Mesothelial cell of epicardium (in vitro differentiated cells): ENCODE results near the gene AIFM2. TPM values are rescaled to one million over a fixed set of nuclear protein-coding genes. Genes with fewer than 3 reads are reported as not detected.

Experiments used
- DNase-seq, 2 experiments: peaks; one replicate each; pipeline ENCODE4 v3.0.0; 2021; ENCODE audit warnings: low spot score in 2 of 2; ENCODE audit not compliant: unreplicated experiment in 2 of 2
- H3K27ac Mint-ChIP-seq: 2 replicates; pipeline ENCODE4 v1.8.0; 2021; ENCODE audit warnings: mixed read lengths
- H3K27me3 Mint-ChIP-seq: 2 replicates; pipeline ENCODE4 v1.8.0; 2021; ENCODE audit warnings: low read depth, mixed read lengths
- H3K36me3 Mint-ChIP-seq: 2 replicates; pipeline ENCODE4 v1.8.0; 2021; ENCODE audit warnings: mixed read lengths
- H3K4me1 Mint-ChIP-seq: 2 replicates; pipeline ENCODE4 v1.8.0; 2021; ENCODE audit warnings: mixed read lengths
- H3K4me3 Mint-ChIP-seq: 2 replicates; pipeline ENCODE4 v1.8.0; 2021; ENCODE audit warnings: mild to moderate bottlenecking, moderate library complexity, mixed read lengths
- H3K9me3 Mint-ChIP-seq: 2 replicates; pipeline ENCODE4 v1.8.0; 2021; ENCODE audit warnings: mixed read lengths
- CTCF ChIP-seq: fragments of 200-600 bp; sonication (generic); IDR thresholded peaks from one replicate; pipeline ENCODE4 v1.5.0; 2021; ENCODE audit warnings: antibody characterized with exemption; ENCODE audit not compliant: unreplicated experiment
- total RNA-seq: library from RNA; stranded (reverse); gene quantifications from 3 replicates; pipeline ENCODE4 v1.2.1, GENCODE V29; 2021

The AIFM2 gene
- total RNA-seq, 1 donor from 2014 or later, result 10.4 TPM

GRCh38 chr10:70135046-70135445, 2.4 kb upstream of the AIFM2 start:
- no peaks in the 10 kb centered on the region for H3K27me3 Mint-ChIP-seq
- H3K27ac Mint-ChIP-seq, result no peak overlapping the region
- H3K4me1 Mint-ChIP-seq, result peaks cover 17% of the 10 kb centered on the region

GRCh38 chr10:70131560-70131937, 1.1 kb downstream of the AIFM2 start:
- Mint-ChIP-seq H3K27me3 (no peaks in the 10 kb centered on the region), H3K27ac (no peak overlapping the region), H3K4me3 (peak overlapping the region; percentile 90), H3K9me3 (no peaks in the 10 kb centered on the region), H3K4me1 (peaks cover 17% of the 10 kb centered on the region), H3K36me3 (no peaks in the 10 kb centered on the region)
- no peak for DNase-seq
- TF ChIP-seq CTCF, result no peak

More at GRCh38 chr10:70135046-70135445, 2.4 kb upstream of the AIFM2 start:
- H3K36me3 Mint-ChIP-seq, result peaks cover 2% of the 10 kb centered on the region
- H3K4me3 Mint-ChIP-seq, result no peak overlapping the region
- no peak for DNase-seq
- TF ChIP-seq CTCF, result no peak
- H3K9me3 Mint-ChIP-seq, result no peaks in the 10 kb centered on the region

GRCh38 chr10:70130878-70131559, 1.6 kb downstream of the AIFM2 start:
- peak overlapping the region; percentile 90 for H3K4me3 Mint-ChIP-seq
- no peaks in the 10 kb centered on the region for H3K27me3 Mint-ChIP-seq
- peaks cover 17% of the 10 kb centered on the region for H3K4me1 Mint-ChIP-seq
- peak overlapping the region; percentile 9 for H3K27ac Mint-ChIP-seq
- no peak for TF ChIP-seq CTCF
- no peak for DNase-seq
- no peaks in the 10 kb centered on the region for H3K36me3 Mint-ChIP-seq
- no peaks in the 10 kb centered on the region for H3K9me3 Mint-ChIP-seq

- Mint-ChIP-seq H3K27ac (no peak overlapping the region), H3K4me1 (peaks cover 7% of the 10 kb centered on the region), H3K36me3 (peaks cover 2% of the 10 kb centered on the region), H3K27me3 (no peaks in the 10 kb centered on the region), H3K9me3 (no peaks in the 10 kb centered on the region), H3K4me3 (no peak overlapping the region)
- no peak for TF ChIP-seq CTCF
- DNase-seq, result no peak
These were observed 5.8 kb downstream of the AIFM2 start for GRCh38 chr10:70126700-70127395.

- no peaks in the 10 kb centered on the region for H3K9me3 Mint-ChIP-seq
- no peaks in the 10 kb centered on the region for H3K4me1 Mint-ChIP-seq
- peaks cover 2% of the 10 kb centered on the region for H3K36me3 Mint-ChIP-seq
- H3K27me3 Mint-ChIP-seq, result no peaks in the 10 kb centered on the region
- H3K27ac Mint-ChIP-seq, result no peak overlapping the region
- H3K4me3 Mint-ChIP-seq, result no peak overlapping the region
- no peak for DNase-seq
- no peak for TF ChIP-seq CTCF
These were observed 6.6 kb downstream of the AIFM2 start for GRCh38 chr10:70125918-70126552.
